Activated naive CD4-positive, alpha-beta T cell treated with anti-CD3 and anti-CD28 coated beads, Interleukin-2, amount 50 U/mL, for 72 hours (primary cell): ENCODE measurements around the gene TBC1D12. TPM values are rescaled to one million over a fixed set of nuclear protein-coding genes. Genes with fewer than 3 reads are reported as not detected.

Experiments used
- ATAC-seq, 2 donors: fragments of 150-1000 bp; cut with Tn5 transposase; 2 replicates each; pipeline ENCODE4 v1.10.0; 2021; ENCODE audit warnings: mild to moderate bottlenecking in 2 of 2, moderate library complexity in 2 of 2
- DNase-seq, 2 donors: peaks; one replicate each; pipeline ENCODE4 v3.0.0; 2021 to 2022; ENCODE audit warnings: low spot score in 2 of 2
- H3K27ac Mint-ChIP-seq, 2 donors: one replicate each; pipeline ENCODE4 v1.8.0; 2022; ENCODE audit warnings: mild to moderate bottlenecking in 2 of 2, mixed read lengths in 2 of 2
- H3K36me3 Mint-ChIP-seq, 2 donors: one replicate each; pipeline ENCODE4 v1.8.0; 2022; ENCODE audit warnings: mixed read lengths in 2 of 2
- H3K9me3 Mint-ChIP-seq, 2 donors: one replicate each; pipeline ENCODE4 v1.8.0; 2022; ENCODE audit warnings: mixed read lengths in 2 of 2
- total RNA-seq, 2 donors: library from RNA; stranded (reverse); gene quantifications; one replicate each; pipeline ENCODE4 v1.2.3, GENCODE V29; 2022

TBC1D12 gene
- total RNA-seq, 2 donors from 2014 or later, result 0.82 TPM; not detected in 1

DNA sequence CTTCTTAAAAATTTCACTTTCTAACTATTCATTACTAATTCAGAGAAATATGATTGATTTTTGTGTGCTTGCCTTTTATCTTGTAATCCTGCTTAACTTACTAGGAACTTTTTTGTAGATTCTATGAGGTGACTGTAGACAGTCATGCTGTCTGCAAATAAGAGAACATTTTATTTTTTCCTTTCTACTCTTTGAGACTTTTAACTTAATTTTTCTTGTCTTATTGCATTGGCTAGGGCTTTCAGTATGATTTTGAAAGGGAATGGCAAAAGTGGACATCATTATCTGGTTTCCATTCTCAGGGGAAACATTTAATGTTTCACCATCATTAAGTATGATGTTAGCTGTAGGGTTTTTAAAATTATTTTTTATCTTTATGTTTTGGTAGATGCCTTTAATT is 23.6 kb downstream of the TBC1D12 start:
- DNase-seq (no peak), ATAC-seq (no peak)
- peaks cover 0 to 4% of the 10 kb centered on the region in 2 donors for H3K9me3 Mint-ChIP-seq

GRCh38 chr10:94427166-94427565 is 24.8 kb downstream of the TBC1D12 start:
- H3K9me3 Mint-ChIP-seq, result peaks cover 0 to 4% of the 10 kb centered on the region in 2 donors
- ATAC-seq (no peak), DNase-seq (no peak)
- H3K36me3 Mint-ChIP-seq, result no peaks in the 10 kb centered on the region
- H3K27ac Mint-ChIP-seq, result no peak overlapping the region

More for the DNA sequence above, 23.6 kb downstream of the TBC1D12 start:
- H3K27ac Mint-ChIP-seq, result no peak overlapping the region
- no peaks in the 10 kb centered on the region for H3K36me3 Mint-ChIP-seq

GRCh38 chr10:94428766-94429707 is 26.7 kb downstream of the TBC1D12 start:
- no peak for DNase-seq
- Mint-ChIP-seq H3K9me3 (peaks cover 0 to 4% of the 10 kb centered on the region in 2 donors), H3K27ac (no peak overlapping the region), H3K36me3 (no peaks in the 10 kb centered on the region)
- no peak for ATAC-seq

DNA sequence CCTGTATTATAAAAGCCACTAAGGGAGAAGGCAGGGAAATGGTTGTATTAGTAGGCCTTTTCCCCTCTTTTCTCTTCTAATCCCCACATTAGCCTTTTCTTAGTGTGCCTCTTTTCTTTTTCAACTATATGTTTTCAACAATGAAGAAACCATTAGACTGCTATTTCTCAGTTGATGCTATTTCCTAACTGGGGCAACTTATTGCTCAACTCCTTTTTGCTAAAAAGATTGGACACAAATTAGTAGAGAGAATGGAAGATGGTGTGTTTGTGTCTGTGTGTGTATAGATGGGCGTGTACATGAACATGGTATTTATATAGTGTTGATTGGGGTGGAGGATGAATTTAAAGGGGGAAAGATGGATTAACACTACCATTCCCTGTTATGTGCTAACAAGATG is 28.4 kb downstream of the TBC1D12 start:
- ATAC-seq (no peak), DNase-seq (no peak)
- Mint-ChIP-seq H3K9me3 (peaks cover 0 to 4% of the 10 kb centered on the region in 2 donors), H3K27ac (no peak overlapping the region), H3K36me3 (no peaks in the 10 kb centered on the region)

DNA sequence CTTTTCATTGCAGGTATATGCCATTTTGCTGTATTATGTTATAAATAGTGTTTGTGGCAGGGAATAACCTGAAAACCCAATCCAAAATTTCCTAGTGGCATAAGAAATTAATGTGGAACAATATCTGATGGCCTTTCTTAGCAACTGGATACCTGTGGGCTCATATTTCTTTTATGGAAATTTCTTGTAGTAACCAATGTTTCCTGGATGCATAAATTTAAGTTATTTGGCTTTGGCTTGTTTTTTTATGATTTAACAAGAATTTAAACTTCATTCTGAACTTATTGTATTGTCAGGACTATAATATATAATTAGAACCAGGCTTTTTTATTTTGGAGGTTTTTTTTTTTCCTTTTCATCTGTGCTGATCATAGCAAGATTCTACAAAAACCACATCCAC is 30.1 kb downstream of the TBC1D12 start:
- DNase-seq (no peak), ATAC-seq (no peak)
- Mint-ChIP-seq H3K36me3 (peaks cover 0 to 6% of the 10 kb centered on the region in 2 donors), H3K9me3 (peaks cover 2 to 5% of the 10 kb centered on the region in 2 donors), H3K27ac (no peak overlapping the region)

DNA sequence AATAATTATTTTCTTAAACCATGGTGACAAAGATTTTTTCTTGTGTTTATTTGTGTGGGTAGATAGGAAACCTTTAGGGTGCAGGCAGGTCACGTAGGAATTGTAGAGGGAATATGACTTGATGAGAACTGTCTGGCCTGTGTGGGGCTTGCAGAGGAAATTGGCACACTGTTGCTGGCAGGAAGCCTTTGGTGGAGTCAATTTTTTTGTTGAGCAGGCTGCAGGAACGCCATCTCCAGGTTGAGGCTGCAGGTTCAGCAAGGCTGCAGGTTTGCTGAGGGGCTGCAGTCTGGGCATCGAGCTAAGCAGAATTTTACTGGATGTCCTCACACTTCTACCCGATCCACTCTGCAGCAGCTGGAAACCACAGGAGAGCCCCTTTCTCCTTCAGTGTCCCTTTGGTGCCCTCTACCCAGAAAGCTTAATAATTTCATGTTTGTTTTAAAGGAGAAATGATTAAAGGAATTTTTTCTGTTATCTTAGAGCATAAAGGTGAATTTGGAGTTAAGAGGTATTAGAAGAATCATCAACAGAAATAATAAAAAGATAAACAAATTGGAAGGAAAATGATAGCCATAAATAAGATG is 37.0 kb downstream of the TBC1D12 start:
- Mint-ChIP-seq H3K27ac (no peak overlapping the region), H3K9me3 (peaks cover 6 to 8% of the 10 kb centered on the region in 2 donors), H3K36me3 (peaks cover 0 to 10% of the 10 kb centered on the region in 2 donors)
- ATAC-seq (no peak), DNase-seq (no peak)

DNA sequence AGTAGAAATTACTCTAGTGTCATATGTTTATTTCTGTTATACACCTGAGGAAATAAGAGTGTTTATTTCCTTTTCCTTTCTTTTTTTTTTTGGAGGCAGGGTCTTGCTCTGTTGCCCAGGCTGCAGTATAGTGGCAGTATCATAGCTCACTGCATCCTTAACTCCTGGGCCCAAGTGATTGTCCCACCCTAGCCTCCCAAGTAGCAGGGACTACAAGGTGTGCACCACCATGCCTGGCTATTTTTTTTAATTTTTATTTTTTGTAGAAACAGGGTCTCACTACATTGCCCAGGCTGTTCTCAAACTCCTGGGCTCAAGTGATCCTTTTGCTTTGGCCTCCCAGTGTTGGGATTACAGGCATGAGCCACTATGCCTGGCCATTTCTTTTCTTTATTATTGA is 37.8 kb downstream of the TBC1D12 start:
- DNase-seq, result no peak
- H3K9me3 Mint-ChIP-seq, result peaks cover 6 to 8% of the 10 kb centered on the region in 2 donors
- H3K36me3 Mint-ChIP-seq, result peaks cover 0 to 10% of the 10 kb centered on the region in 2 donors
- ATAC-seq, result no peak
- no peak overlapping the region for H3K27ac Mint-ChIP-seq

DNA sequence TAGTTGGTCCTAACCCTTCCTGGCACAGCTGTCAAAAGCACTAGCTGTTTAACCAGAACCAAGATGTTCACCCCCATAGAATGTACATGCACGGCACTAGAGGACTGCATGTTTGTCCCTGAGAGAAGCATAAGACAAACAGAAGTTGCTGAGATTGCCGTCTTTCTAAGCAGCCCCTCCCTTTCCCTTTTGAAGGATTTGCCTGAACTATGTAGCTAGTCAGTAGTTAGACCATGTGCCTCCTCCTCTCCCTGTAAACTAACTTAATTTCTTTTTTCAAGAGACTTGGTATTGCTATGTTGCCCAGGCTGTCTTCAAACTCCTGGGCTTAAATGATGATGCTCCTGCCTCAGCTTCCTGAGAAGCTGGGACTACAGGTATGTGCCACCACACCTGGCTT is 40.7 kb downstream of the TBC1D12 start:
- ATAC-seq (no peak), DNase-seq (no peak)
- Mint-ChIP-seq H3K9me3 (no peaks in the 10 kb centered on the region), H3K27ac (no peak overlapping the region), H3K36me3 (no peaks in the 10 kb centered on the region)

DNA sequence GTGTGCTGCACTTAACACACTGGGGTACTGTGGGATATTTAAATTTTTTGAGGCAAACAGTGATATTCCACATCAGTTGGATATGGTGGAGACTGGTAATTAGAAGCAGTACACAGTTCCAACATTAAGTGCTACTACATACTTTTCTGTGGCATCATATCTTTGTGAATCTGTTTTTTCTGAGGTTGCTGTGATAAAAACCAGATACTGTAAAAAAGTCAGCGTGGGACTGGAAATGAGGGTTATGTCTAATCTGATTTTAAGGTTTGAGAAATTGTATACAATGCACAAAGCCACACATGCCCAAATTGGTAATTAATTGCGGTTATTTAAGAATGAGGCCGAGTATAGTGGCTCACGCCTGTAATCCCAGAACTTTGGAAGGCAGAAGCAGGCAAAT is 41.2 kb downstream of the TBC1D12 start:
- ATAC-seq (no peak), DNase-seq (no peak)
- Mint-ChIP-seq H3K27ac (no peak overlapping the region), H3K36me3 (no peaks in the 10 kb centered on the region), H3K9me3 (no peaks in the 10 kb centered on the region)

DNA sequence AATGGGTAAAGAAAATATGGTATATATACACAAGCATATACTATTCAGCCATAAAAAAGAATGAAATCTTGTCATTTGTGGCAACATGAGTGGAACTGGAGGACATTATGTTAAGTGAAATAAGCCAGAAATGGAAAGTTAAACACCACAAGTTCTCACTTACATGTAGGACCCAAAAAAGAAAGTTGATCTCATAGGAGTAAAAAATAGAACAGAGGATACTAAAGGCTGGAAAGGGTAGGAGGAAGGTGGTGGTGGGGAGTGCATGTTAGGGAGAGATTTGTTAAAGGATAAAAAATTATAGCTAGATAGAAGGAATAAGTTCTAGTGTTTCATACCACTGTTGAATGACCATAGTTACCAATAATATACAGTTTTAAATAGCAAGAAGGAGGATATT is 48.4 kb downstream of the TBC1D12 start:
- Mint-ChIP-seq H3K27ac (no peak overlapping the region), H3K9me3 (peaks cover 0 to 4% of the 10 kb centered on the region in 2 donors), H3K36me3 (no peaks in the 10 kb centered on the region)
- ATAC-seq (no peak), DNase-seq (no peak)

- H3K9me3 Mint-ChIP-seq, result peaks cover 4 to 5% of the 10 kb centered on the region in 2 donors
- no peak for ATAC-seq
These were observed 49.7 kb downstream of the TBC1D12 start for GRCh38 chr10:94451883-94452519.

DNA sequence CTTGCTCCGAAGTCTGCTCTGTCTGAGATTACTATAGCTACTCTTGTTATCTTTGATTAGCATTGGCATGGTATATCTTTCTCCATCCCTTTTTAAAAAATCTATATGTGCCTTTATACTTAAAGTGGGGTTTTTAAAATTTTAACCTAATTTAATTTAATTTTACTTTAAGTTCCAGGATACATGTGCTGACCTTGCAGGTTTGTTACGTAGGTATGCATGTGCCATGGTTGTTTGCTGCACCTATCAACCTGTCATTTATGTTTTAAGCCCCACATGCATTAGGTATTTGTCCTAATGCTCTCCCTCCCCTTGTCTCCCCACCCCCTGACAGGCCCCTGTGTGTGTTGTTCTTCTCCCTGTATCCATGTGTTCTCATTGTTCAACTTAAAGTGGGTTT is 54.6 kb downstream of the TBC1D12 start:
- ATAC-seq (no peak), DNase-seq (no peak)
- Mint-ChIP-seq H3K27ac (no peak overlapping the region), H3K9me3 (peaks cover 9 to 14% of the 10 kb centered on the region in 2 donors), H3K36me3 (no peaks in the 10 kb centered on the region)

More at GRCh38 chr10:94451883-94452519, 49.7 kb downstream of the TBC1D12 start:
- Mint-ChIP-seq H3K36me3 (no peaks in the 10 kb centered on the region), H3K27ac (no peak overlapping the region)
- no peak for DNase-seq

GRCh38 chr10:94459385-94459784 is 57.0 kb downstream of the TBC1D12 start:
- ATAC-seq (no peak), DNase-seq (no peak)
- peaks cover 9 to 12% of the 10 kb centered on the region in 2 donors for H3K9me3 Mint-ChIP-seq
- no peaks in the 10 kb centered on the region for H3K36me3 Mint-ChIP-seq
- no peak overlapping the region for H3K27ac Mint-ChIP-seq

DNA sequence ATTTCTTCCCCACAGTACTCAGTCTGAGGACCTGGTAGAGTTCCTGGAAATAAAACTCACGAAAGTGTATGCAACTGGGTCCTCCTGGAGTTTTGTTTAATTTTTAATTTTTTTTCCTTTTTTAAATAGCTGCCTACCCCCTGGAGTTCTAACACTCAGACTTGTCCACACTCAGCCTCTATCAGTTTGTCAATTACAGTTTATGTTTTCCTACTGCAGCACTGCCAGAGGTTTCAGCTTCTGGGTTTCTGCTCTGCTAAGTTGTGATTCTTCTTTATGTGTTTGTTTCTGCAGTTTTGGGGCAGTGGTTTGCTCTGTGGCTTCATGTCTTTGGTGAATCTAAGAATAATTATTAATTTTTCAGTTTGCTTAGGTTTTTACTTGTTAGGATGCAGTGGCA is 59.2 kb downstream of the TBC1D12 start:
- H3K36me3 Mint-ChIP-seq, result no peaks in the 10 kb centered on the region
- no peak for ATAC-seq
- H3K9me3 Mint-ChIP-seq, result peaks cover 5 to 10% of the 10 kb centered on the region in 2 donors
- DNase-seq, result no peak
- H3K27ac Mint-ChIP-seq, result no peak overlapping the region

GRCh38 chr10:94462130-94462529 is 59.8 kb downstream of the TBC1D12 start:
- no peaks in the 10 kb centered on the region for H3K36me3 Mint-ChIP-seq
- ATAC-seq, result no peak
- no peak overlapping the region for H3K27ac Mint-ChIP-seq

DNA sequence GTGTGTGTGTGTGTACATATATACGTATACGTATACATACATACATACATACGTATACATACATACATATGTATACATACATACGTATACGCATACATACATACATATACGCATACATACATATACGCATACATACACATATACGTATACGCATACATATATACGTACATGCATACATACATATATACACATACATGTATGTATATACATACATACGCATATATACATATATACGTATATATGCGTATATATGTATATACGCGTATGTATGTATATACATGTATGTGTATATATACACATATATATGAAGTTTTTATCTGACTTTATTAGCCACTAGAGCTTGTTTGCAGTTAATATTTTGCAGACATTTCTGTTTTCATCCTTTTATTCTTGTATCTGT is 63.3 kb downstream of the TBC1D12 start:
- ATAC-seq (no peak), DNase-seq (no peak)
- H3K36me3 Mint-ChIP-seq, result no peaks in the 10 kb centered on the region
- H3K9me3 Mint-ChIP-seq, result peaks cover 1 to 3% of the 10 kb centered on the region in 2 donors
- H3K27ac Mint-ChIP-seq, result no peak overlapping the region

More at GRCh38 chr10:94462130-94462529, 59.8 kb downstream of the TBC1D12 start:
- H3K9me3 Mint-ChIP-seq, result peaks cover 5 to 10% of the 10 kb centered on the region in 2 donors
- no peak for DNase-seq

DNA sequence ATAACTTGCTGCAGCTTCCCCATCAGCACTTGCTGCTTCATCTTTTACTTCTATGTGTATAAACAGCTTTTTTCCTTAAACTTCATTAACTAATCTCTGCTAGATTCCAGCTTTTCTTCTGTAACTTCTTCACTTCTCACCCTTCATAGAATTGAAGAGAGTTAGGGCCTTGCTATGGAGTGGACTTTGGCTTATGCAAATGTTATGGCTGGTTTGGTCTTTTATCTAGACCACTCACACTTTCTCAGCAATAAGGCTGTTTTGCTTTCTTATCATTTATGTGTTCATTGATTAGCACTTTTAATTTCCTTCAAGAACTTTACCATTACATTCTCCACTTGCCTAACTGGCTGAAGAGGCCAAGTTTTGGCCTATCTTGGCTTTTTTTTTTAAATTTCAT is 79.1 kb downstream of the TBC1D12 start:
- H3K27ac Mint-ChIP-seq, result no peak overlapping the region
- DNase-seq (no peak), ATAC-seq (no peak)
- no peaks in the 10 kb centered on the region for H3K36me3 Mint-ChIP-seq
- peaks cover 0 to 3% of the 10 kb centered on the region in 2 donors for H3K9me3 Mint-ChIP-seq
